Stimulated activated CD8-positive, alpha-beta memory T cell treated with anti-CD3 and anti-CD28 coated beads, Interleukin-12 subunit alpha, Interleukin-12 subunit beta, amount 100 ng/mL, for 24 hours (primary cell): Measurements from ENCODE around the gene HECTD1.
"Not testable (repeated sequence)": the region's sequence is repeated elsewhere in the genome, so short reads cannot be mapped to it uniquely, and the experiment has no call there.

Source experiments
- DNase-seq: peaks from one replicate; pipeline ENCODE4 v3.0.0-alpha.2; 2020; ENCODE audit errors: extremely low read depth

HECTD1 gene

DNA sequence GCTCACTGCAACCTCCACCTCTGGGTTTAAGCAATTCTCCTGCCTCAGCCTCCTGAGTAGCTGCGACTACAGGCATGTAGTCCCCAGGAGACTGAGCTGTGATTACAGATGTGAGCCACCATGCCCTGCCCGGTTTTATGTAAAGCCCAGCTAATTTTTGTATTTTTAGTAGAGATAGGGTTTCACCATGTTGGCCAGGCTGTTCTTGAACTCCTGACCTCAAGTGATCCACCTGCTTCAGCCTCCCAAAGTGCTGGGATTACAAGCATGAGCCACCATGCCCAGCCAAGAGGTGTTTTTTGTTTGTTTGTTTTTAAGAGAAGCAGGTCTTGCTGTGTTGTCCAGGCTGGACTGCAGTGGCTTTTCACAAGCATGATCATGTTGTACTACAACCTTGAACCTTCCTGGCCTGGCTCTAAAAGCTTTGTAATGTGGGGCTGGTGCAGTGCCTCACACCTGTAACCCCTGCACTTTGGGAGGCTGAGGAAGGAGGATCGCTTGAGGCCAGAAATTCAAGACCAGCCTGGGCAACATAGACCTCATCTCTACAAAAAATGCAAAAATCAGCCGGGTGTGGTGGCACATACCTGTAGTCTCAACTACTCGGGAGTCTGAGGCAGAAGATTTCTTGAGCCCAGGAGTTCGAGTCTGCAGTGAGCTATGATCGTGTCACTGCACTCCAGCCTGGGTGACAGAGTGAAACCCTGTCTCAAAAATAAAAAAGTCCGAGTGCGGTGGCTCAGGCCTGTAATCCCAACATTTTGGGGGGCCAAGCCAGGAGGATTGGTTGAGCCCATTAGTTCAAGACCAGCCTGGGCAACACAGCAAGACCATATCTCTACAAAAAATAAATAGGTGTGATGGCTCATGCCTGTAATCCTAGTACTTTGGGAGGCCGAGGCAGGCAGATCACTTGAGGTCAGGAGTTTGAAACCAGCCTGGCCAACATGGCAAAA, 113.4 kb downstream of the HECTD1 start:
- DNase-seq = not testable (repeated sequence)

DNA sequence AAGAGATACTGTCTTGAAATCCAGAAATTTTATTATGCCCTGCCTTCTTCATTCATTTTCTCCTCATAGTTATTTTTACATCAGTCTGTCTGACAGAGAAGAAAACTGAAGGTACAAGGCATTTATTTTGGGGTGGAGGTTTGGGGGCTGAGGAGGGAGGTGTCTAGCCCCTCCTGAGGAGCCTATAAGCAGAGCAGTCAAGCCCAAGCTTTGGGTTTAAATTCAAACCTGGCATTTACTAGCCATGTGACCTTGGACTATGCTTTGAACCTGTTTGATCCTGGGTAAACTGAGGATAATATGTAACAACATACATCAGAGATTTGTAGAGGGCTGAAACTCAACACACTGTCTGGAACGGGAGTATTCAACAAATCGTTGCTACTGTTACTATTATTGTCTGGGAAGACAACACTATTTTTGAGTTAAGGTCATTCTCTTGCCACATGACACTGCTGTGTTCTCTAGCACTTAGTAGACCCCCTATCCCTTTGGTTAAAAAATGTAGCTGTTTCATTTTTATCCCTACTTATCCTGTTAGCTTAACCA, 115.4 kb downstream of the HECTD1 start:
- no peak for DNase-seq

DNA sequence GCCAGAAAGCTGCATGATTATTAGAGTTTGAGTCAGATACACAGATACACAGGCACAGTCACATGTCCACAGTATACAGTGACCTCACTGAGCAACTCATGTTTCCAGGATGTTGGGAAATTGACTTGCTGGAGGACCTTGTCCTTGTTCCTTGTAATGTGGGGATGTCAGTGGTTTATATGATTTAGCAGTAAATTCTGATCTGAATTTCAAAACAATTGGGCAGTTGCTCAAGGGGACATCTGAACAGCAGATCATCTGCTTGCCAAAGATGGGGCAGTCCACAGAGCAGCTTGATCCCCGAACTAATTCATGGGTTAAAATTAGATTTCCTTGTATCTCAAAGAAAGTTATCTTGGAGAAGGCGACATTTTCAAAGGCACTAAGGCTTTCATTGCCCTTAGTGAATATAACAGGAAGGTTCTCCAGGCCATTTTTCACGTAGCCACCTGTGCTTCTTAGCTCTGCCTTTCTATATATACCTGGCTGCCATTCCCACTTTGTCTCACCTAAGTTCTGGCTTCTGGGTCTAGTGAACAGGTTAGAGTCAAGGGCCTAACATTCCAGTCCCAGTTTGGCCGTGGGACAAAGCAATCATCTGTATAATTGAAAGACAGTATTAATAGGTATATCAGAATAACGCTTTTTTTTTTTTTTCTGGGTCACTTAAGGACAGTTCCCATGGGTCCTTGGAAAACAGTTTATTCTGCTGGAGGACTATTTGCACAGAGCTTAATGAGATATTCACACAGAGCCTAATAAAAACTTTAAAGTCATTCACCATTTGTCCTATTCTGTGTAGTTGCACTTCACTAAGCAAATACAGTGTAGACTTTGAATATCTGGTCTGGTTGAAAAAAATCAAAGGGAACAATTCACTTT, 116.5 kb downstream of the HECTD1 start:
- no peak for DNase-seq

DNA sequence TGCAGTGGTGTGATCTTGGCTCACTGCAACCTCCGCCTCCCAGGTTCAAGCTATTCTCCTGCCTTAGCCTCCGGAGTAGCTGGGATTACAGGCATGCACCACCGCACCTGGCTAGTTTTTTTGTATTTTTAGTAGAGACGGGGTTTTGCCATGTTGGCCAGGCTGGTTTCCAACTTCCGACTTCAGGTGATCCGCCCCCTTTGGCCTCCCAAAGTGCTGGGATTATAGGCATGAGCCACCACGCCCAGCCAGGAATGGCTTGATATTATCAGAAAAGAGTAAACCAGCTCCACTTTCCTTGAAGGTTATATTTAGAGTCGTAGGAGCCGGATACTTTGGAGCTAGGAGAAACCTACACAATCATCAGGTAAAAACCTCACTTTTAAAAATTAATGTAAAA, 121.1 kb downstream of the HECTD1 start:
- not testable (repeated sequence) for DNase-seq

DNA sequence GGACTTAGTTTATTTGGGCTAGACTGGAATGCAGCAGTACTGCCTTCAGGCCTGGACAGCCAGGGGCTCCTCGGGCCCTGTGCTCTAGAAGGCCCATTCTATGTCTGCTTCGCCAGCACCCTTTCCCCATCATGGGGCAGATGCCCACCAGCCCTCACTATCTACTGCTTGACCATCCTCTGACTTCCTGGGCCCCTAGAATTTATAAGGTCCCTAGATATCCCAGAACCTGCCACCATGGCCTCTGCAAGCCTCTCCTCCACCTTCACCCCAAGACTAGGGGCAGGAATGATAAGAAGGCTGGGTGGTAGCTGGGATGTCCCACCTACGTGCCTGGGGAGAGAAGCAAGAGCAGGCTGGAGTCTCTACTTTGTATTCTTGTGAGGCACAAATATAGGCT, 122.6 kb downstream of the HECTD1 start:
- DNase-seq = no peak

DNA sequence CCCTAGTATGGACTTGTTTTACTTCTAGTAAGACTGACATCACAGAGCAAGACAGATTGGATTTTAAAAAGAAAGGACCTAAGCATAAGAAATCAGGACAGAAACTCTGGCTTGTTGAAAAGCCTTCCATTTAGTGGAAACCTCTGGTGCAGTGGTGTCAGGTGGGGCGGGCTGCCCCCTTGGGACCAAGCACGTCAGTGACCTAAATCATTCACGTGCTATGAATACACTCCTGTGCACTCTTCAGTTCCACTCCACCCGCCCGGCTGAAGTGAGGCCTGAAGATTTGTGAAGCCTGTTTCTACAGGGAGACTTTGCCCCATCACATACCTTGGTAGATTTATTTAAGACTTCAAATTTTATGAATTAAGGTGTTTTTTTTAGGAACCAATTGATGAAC, 123.2 kb downstream of the HECTD1 start:
- DNase-seq = no peak

DNA sequence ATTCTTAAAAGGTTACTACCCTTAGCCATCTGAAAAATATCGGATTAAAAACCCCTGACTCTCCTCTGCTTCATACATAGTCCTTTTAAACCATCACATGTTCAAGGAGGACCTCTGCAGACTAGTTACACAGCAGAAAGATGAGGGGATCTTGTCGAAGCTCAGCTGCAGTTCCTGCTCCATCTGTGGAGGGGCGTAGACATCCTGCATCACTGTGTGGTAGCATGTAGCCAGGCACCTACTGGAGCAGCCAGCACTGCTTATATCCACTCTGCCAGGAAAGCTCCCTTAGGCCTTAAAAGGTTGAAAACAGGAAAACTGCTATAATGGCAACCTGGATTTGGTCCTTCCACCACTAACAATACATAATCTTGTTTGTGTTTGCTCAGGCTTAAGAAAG, 123.8 kb downstream of the HECTD1 start:
- DNase-seq = no peak

DNA sequence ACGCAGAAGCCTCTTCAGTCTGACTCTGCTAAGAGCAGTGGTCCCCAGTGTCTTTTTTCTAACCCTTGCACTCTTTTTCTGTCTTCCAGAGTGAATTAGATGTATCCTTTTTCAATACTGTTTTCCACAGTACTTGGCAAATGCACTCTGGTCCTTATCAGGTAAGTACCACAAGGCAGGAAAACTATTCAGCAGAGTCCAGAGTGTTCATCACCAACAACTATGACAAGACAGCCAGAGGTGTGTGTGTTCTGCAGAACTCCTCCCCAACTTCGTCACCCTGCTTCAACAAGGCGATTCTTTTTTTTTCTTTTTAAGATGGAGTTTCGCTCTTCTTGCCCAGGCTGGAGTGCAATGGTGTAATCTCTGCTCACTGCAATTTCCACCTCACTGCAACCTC, 127.1 kb downstream of the HECTD1 start:
- DNase-seq = no peak

DNA sequence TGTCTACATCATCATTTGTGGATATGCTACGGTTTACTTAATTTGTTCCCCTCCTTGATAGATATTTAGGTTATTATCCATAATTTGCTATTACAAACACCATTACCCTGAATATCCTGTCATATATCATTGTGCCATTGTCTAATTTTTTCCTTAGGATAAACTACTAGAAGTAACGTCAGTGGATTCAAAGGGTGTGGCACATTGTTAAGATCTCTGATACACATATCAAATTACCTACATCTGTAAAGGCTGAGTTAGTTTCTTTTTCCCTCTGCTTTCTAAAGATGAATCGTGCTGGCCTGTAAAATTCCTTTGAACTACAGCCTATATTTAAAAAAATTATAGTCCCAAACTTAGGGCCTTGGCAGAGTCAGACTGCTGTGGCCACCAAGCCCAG, 127.5 kb downstream of the HECTD1 start:
- DNase-seq = no peak

DNA sequence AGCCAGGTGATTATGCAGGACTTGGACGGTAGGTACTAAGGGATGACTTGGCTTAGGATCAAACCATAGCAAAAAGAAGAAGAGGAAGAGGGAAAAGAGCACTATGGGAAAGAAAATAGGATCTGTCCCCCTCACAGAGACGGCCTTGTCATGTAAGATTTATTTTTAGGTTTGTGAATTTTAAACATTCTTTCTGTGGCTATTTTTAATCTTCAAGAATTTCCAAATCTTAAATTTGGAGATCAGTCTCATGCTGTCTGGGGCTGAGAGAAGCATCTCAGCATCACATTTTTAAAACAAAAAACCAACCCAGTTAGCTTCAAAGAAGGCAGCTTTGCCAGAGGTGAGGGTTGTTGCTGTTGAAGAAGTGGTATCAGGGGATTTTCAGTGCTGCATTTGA, 128.8 kb downstream of the HECTD1 start:
- no peak for DNase-seq

DNA sequence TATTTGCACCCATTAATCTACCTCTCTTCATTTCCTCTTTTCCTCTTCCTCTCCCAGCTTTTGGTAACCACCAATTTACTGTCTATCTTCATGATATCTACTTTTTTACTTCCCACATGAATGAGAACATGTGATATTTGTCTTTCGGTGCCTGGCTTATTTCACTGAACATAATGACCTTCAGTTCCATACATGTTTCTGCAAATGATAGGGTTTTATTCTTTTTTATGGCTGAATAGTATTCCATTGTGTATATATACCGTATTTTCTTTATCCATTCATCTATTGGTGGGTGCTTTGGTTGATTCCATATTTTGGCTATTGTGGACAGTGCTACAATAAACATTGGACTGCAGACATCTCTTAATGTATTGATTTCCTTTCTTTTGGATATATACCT, 132.4 kb downstream of the HECTD1 start:
- DNase-seq = no peak

DNA sequence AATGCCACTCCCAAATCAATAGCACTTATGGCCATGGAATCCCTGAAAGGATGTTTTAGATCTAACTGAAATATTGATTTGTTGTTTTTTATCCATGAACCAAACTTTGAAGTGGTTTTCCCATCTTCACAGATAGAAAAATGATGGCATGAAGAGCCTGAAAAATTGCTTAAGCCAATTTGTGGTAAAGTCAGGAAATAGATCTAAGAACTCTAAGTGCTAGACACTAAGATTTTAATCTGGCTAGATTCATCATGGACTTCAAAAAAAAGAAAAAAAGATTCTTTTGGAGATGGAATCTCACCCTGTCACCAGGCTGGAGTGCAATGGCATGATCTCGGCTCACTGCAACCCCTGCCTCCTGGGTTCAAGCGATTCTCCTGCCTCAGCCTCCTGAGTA, 136.4 kb downstream of the HECTD1 start:
- DNase-seq = no peak

DNA sequence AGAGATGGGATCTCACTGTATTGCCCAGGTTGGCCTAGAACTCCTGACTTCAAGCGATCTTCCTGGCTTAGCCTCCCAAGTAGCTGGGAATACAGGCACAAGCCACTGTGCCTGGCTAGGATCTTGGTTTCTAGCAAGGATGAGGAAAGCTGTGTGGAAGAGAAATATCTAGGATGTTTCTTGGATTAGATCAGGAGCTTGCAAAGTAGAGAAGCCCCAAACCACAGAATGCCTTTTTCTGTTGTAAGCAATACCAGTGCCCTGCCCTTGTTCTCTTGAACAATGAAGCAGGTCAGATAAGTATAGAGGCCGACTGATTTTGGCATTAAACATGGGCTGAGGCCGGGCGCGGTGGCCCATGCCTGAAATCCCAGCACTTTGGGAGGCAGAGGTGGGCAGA, 137.2 kb downstream of the HECTD1 start:
- no peak for DNase-seq

DNA sequence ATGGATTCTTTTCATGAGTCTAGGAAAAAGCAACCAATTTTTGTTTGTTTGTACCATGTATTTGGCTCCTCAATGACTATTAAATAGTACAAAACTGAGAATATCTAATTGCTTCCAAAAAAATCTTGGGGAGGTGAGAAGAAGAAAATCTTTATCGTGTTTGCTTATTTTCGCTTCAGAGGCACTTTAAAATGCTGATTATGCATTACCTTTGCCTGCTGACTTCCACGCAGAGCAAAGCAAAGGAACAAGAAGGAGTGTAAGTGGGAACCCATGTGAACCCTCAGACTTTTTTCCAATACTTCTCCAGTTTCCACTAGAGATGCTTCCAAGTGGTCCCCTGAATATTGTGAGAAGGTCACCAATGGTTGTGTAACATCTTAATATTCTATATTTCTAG, 138.2 kb downstream of the HECTD1 start:
- DNase-seq = no peak

DNA sequence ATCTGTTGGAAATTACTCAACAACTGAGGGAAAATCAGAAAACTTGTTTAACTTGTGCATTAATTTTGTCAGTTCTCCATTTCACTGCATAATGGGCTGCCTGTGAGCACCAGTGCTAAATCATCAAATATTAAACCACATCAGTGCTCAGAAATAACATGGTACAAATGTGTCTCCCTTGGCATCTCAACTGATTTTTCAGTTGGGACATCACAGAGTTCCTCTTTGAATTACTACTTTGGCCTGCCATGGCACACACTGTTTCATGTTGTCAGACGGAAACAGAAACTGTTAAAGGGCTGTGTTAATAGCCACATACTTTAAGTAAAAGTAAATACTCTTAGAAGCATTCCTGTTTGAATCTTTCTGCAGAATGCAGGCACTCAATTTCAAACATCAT, 139.4 kb downstream of the HECTD1 start:
- DNase-seq = no peak

DNA sequence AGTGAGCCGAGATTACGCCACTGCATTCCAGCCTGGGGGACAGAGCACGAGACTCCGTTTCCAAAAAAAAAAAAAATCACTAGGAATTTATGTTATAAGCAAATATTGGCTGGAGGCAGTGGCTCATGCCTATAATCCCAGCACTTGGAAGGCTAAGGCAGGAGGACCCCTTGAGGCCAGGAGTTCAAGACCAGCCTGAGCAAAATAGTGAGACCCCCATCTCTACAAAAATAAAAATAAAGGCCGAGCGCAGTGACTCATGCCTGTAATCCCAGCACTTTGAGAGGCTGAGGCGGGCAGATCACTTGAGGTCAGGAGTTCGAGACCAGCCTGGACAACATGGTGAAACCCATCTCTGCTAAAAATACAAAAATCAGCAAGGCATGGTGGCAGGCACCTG, 144.7 kb downstream of the HECTD1 start:
- not testable (repeated sequence) for DNase-seq

DNA sequence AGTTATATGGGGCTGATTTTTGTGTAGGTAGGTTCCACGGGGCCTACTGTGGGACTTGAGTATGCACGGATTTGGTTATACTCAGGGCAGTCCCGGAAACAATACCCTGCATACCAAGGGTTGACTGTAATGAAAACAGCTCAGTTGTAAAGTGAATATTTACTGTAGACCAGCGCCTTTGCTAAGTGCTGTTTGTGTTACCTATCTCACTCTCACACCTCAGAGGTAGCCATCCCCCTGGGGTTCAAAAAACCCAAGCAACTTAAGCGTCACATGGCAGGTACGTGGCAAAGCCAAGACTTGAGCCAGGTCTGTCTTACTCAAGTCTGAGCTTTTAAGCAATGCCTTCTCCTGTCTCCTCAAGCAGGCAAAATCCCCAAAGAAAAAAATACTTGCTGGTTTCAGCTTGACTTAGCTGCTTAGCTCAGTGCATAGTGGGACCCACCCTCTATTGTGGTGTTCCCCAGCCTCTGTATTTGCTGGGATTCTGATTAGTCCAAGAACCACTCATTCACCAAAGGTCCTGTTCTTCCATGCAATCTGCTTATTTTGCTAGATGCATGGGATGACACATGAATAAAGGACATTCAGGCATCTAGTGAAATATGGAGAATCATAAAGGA, 147.2 kb downstream of the HECTD1 start:
- DNase-seq = no peak

DNA sequence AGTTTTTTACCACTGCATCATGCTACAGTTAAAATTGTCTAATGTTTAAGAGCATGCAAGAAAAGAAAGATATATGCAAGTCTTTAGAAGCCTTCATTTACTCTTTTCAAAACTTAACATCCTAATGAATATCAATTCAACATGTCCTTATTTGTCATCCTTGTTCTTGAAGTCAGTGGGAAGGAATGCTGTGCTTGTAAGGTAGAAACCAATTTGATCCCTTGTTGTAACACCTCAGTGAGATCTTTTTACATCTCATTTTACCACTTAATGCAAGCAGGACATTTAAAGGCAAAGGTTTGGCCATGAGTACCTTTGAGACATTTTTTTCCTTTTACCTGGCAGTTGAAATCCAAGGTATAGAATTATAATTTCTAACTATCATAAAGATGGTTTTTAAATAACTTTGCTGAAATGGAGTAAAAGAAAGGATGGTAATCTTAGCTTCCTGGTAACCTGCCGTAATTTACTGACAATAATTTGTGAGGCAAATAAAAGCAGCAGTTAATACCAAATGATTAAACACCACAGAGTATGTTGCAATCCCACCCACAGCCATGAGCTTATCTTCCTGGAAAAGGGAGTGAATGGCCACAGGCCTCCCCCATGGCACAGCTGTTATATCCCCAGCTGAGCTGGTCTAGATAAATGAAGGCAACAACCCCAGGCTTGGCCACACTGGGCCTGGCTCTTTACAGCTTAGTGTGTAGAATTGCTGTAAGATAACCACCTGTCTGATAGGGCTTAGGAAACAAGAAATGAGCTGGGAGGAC, 148.3 kb downstream of the HECTD1 start:
- DNase-seq = no peak

DNA sequence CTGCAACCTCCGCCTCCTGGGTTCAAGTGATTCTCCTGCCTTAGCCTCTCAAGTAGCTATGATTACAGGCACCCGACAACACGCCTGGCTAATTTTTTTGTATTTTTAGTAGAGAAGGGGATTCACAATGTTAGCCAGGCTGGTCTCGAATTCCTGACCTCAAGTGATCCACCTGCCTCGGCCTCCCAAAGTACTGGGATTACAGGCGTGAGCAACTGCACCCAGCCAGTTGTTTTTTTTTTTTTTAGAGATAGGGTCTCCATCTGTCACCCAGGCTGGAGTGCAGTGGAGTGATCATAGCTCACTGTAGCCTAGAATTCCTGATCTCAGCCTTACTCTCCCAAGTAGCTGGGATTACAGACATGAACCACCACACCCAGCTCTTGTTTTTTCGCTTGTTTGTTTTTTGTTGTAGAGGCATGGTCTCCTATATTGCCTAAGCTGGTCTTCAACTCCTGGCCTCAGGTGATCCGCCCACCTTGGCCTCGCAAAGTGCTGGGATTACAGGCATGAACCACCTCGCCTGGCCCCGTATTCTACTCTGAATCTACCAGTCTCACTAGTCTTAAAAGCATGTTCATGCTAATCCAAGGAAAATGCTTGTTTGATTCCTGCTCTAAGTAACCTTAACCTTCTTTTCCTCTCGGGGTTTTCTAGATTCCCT, 149.8 kb downstream of the HECTD1 start:
- no peak for DNase-seq

DNA sequence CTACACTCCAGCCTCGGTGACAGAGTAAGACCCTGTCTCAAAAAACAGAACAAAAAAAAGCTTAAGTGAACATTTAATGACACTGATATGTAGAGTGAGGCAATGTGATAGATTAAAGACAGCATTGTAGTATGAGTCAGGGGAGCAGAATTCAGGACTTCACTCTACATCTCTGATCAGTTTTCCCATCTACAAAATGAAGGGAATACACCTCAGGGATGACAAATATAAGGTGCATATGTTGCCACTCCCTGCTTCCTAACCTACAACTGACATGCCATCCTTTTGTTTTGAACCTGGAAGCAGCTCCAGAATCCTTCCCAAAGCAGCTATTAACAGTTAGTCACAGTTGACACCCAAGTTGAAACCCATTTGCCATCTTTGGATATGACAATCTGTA, 150.6 kb downstream of the HECTD1 start:
- DNase-seq = no peak
